Measurements from ENCODE around the gene USP2.

Gene USP2

GRCh38 chr11:119424775-119425174 is 43.3 kb upstream of the USP2 start:
- no peak for DNase-seq (ENCODE audit: low read depth in 1 of 2, low spot score in 1 of 2)
- Histone ChIP-seq H3K27me3 (ENCODE audit: insufficient read depth, poor library complexity, severe bottlenecking) (peaks cover 33% of the 10 kb centered on the region), H3K27ac (replicated peaks) (no peak overlapping the region), H3K4me3 (replicated peaks; ENCODE audit: insufficient read depth, low read length) (no peak overlapping the region)
- TF ChIP-seq SPI1 (IDR thresholded peaks at IDR 0.05; ENCODE audit: borderline replicate concordance, low read depth) (no peak), REST (IDR thresholded peaks at IDR 0.05; ENCODE audit: insufficient replicate concordance, low read depth) (no peak), POLR2AphosphoS5 (IDR thresholded peaks at IDR 0.05; ENCODE audit: low read depth) (no peak)

GRCh38 chr11:119424276-119424675 is 42.8 kb upstream of the USP2 start:
- DNase-seq (ENCODE audit: low read depth in 1 of 2, low spot score in 1 of 2): no peak
- H3K27me3 ChIP-seq (ENCODE audit: insufficient read depth, poor library complexity, severe bottlenecking): peaks cover 33% of the 10 kb centered on the region
- no peak for TF ChIP-seq SPI1 (IDR thresholded peaks at IDR 0.05; ENCODE audit: borderline replicate concordance, low read depth)
- TF ChIP-seq CTCF (IDR thresholded peaks at IDR 0.05; ENCODE audit: insufficient read depth, low read length): no peak
- no peak for TF ChIP-seq GABPA (IDR thresholded peaks at IDR 0.05; ENCODE audit: low read depth)
- no peak for TF ChIP-seq POLR2AphosphoS5 (IDR thresholded peaks at IDR 0.05; ENCODE audit: low read depth)
- TF ChIP-seq REST (IDR thresholded peaks at IDR 0.05; ENCODE audit: insufficient replicate concordance, low read depth): no peak

GRCh38 chr11:119423509-119424254 is 42.2 kb upstream of the USP2 start:
- no peak overlapping the region for H3K4me3 ChIP-seq (replicated peaks; ENCODE audit: insufficient read depth, low read length)
- no peak for DNase-seq (ENCODE audit: low read depth in 1 of 2, low spot score in 1 of 2)
- H3K27me3 ChIP-seq (ENCODE audit: insufficient read depth, poor library complexity, severe bottlenecking): peaks cover 33% of the 10 kb centered on the region
- H3K27ac ChIP-seq (replicated peaks): no peak overlapping the region
- TF ChIP-seq REST (IDR thresholded peaks at IDR 0.05; ENCODE audit: insufficient replicate concordance, low read depth) (no peak), CTCF (IDR thresholded peaks at IDR 0.05; ENCODE audit: insufficient read depth, low read length) (no peak), POLR2AphosphoS5 (IDR thresholded peaks at IDR 0.05; ENCODE audit: low read depth) (no peak), SPI1 (IDR thresholded peaks at IDR 0.05; ENCODE audit: borderline replicate concordance, low read depth) (no peak), GABPA (IDR thresholded peaks at IDR 0.05; ENCODE audit: low read depth) (no peak)

More at GRCh38 chr11:119424276-119424675, 42.8 kb upstream of the USP2 start:
- Histone ChIP-seq H3K27ac (replicated peaks) (no peak overlapping the region), H3K4me3 (replicated peaks; ENCODE audit: insufficient read depth, low read length) (no peak overlapping the region)

Measured in HL-60 (cell line).